Common myeloid progenitor, CD34-positive (primary cell): ENCODE results near the gene BTBD17.

ENCODE experiments used
- CTCF ChIA-PET: fragments of 350-600 bp; sonication (Branson Sonifier 250); formaldehyde crosslinking; loops from one replicate; lab custom pipeline; 2021; ENCODE audit warnings: antibody characterized with exemption; lab: Charles Lee
- POLR2A ChIA-PET: fragments of 350-600 bp; sonication (Branson Sonifier 250); formaldehyde crosslinking; loops from one replicate; lab custom pipeline; 2021; ENCODE audit warnings: antibody characterized with exemption; lab: Charles Lee
- DNase-seq, 3 donors: peaks; one replicate each; pipeline versions ENCODE4 v3.0.0 to v3.0.0-alpha.2; 2013
- H3K27ac ChIP-seq, 2 experiments: 1 replicate in 1 of 2; 2 replicates in 1 of 2; pipeline ENCODE4 v1.7.0; 2013; ENCODE audit warnings: inconsistent platforms in 2 of 2, low read length in 2 of 2, mild to moderate bottlenecking in 2 of 2, low read depth in 1 of 2, moderate library complexity in 1 of 2; ENCODE audit not compliant: severe bottlenecking in 2 of 2, insufficient read depth in 1 of 2, poor library complexity in 1 of 2
- H3K27me3 ChIP-seq, 5 experiments: replicated peaks in 2 of 5; 1 replicate in 3 of 5; 2 replicates in 2 of 5; pipeline versions ENCODE4 v1.6.1 to v1.7.0; 2013; ENCODE audit warnings: low read length in 4 of 5, mild to moderate bottlenecking in 2 of 5, moderate library complexity in 2 of 5, inconsistent platforms in 1 of 5; ENCODE audit not compliant: insufficient read depth in 5 of 5, control insufficient read depth in 4 of 5
- H3K36me3 ChIP-seq, 4 experiments: 1 replicate in 2 of 4; 2 replicates in 2 of 4; pipeline versions ENCODE4 v1.6.1 to v1.7.0; 2013; ENCODE audit warnings: low read length in 3 of 4, control low read depth in 1 of 4, mild to moderate bottlenecking in 1 of 4; ENCODE audit not compliant: control insufficient read depth in 4 of 4, insufficient read depth in 4 of 4
- H3K4me1 ChIP-seq, 4 experiments: 1 replicate in 3 of 4; 2 replicates in 1 of 4; pipeline versions ENCODE4 v1.6.1 to v1.7.1; 2013; ENCODE audit warnings: low read length in 3 of 4, mild to moderate bottlenecking in 3 of 4, control low read depth in 1 of 4, inconsistent platforms in 1 of 4, moderate library complexity in 1 of 4; ENCODE audit not compliant: control insufficient read depth in 4 of 4, insufficient read depth in 4 of 4; ENCODE audit errors: control extremely low read depth in 1 of 4
- H3K4me3 ChIP-seq, 7 experiments: 1 replicate in 4 of 7; 2 replicates in 3 of 7; pipeline versions ENCODE4 v1.5.1 to v1.7.0; 2013; ENCODE audit warnings: mild to moderate bottlenecking in 7 of 7, low read length in 6 of 7, moderate library complexity in 6 of 7, inconsistent platforms in 2 of 7, low read depth in 2 of 7, control low read depth in 1 of 7; ENCODE audit not compliant: insufficient read depth in 4 of 7, control insufficient read depth in 1 of 7; ENCODE audit errors: extremely low read depth in 1 of 7
- H3K9me3 ChIP-seq, 5 experiments: 1 replicate in 4 of 5; 2 replicates in 1 of 5; pipeline versions ENCODE4 v1.6.1 to v1.7.1; 2013; ENCODE audit warnings: low read length in 4 of 5, mild to moderate bottlenecking in 2 of 5, inconsistent platforms in 1 of 5, low read depth in 1 of 5, moderate library complexity in 1 of 5; ENCODE audit not compliant: control insufficient read depth in 4 of 5, insufficient read depth in 2 of 5; ENCODE audit errors: control extremely low read depth in 1 of 5
- WGBS: methylation state at CpG from one replicate; pipeline ENCODE4 v1.1.5; 2013; ENCODE audit not compliant: insufficient coverage; 5-methylcytosine and 5-hydroxymethylcytosine counted together

The BTBD17 gene

DNA sequence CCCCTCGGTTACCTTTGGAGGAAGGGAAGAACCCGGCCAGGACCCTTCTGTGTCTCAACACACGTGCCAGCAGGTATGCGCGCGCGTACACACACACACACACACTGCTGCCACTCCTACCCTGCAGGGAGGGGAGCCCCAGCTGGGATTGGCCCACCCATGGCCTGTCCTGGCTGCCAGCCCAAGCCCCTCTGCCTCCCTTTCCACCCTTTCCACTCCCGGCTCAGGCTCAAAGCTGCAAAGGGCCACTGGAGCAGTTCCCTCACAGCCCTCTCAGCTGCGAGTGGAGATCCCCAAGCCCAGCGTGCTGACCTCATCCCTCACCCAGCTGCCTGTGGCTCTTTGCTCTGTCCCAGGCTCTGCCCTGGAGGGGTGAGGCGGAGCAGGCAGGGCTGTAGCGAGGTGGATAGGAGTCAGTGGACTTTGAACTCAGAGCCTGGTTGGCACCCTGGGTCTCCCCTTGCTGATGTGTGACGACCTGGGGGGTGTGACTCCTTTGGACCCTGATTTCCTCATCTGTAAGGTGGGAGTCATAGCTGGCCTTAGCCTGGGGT lies 21.1 kb downstream of the BTBD17 start:
- no peak for DNase-seq
- no peaks in the 10 kb centered on the region for H3K4me1 ChIP-seq
- WGBS, result 94% methylated on average over 6 of the region's 13 CpGs
- H3K27ac ChIP-seq, result no peak overlapping the region
- no peak overlapping the region for H3K4me3 ChIP-seq
- CTCF ChIA-PET, result interaction anchor here (0.7 to 1.5 kb wide), 3 partner anchors 9 to 17 kb away, joined by 3 read pairs; no protein-coding TSS in a partner anchor
- no peaks in the 10 kb centered on the region for H3K9me3 ChIP-seq
- H3K36me3 ChIP-seq, result no peaks in the 10 kb centered on the region
- POLR2A ChIA-PET, result no interaction called here
- H3K27me3 ChIP-seq, result peaks cover 0 to 4% (median 0%) of the 10 kb centered on the region in 5 experiments

DNA sequence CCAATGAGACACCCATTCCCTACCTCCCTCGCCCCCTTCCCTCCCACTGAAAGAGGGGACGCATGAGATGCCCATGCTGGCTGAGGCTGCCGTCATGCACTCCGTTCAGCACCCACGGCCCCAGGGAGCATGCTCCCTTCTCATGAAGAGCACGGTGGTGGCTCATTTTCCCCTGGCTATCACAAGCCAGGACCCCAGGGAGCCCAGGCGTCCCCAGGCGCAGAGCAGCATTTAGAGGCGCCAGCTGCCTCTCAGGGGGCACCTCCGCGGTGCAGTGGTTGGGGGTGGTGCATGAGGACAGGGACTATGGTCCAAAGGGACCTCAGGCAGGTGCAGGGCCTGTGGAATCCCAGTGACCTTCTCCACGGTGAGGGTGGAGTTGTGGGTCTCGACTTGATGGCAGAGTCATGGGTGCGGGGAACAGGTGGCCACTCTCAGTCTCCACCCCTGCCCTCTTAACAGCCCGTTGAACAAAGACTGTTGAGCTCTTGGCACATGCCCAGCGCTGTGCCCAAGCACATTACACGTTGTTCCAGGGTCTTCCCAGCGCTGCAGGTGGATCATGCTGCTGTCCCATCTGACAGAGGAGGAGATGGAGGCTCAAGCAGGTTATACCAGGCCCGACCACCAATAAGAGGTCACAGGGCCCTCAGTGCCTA lies 22.0 kb downstream of the BTBD17 start:
- no peak for DNase-seq
- no peaks in the 10 kb centered on the region for H3K36me3 ChIP-seq
- H3K4me3 ChIP-seq, result no peak overlapping the region
- H3K27me3 ChIP-seq, result peaks cover 0 to 4% (median 0%) of the 10 kb centered on the region in 5 experiments
- H3K27ac ChIP-seq, result no peak overlapping the region
- peaks cover 0 to 3% (median 1%) of the 10 kb centered on the region in 5 experiments for H3K9me3 ChIP-seq
- WGBS, result 93% methylated on average over 19 of the region's 19 CpGs
- POLR2A ChIA-PET, result no interaction called here
- CTCF ChIA-PET, result interaction anchor here (1.5 kb wide), 1 partner anchor 10 kb away, joined by 3 read pairs; no protein-coding TSS in a partner anchor
- H3K4me1 ChIP-seq, result no peaks in the 10 kb centered on the region

- Histone ChIP-seq H3K27ac (no peak overlapping the region), H3K9me3 (peaks cover 0 to 10% (median 7%) of the 10 kb centered on the region in 5 experiments), H3K4me3 (no peak overlapping the region), H3K4me1 (peaks cover 0 to 1% (median under 1%) of the 10 kb centered on the region in 4 experiments), H3K27me3 (peaks cover 0 to 2% (median 0%) of the 10 kb centered on the region in 5 experiments), H3K36me3 (no peaks in the 10 kb centered on the region)
- no peak for DNase-seq
- CTCF ChIA-PET, result interaction anchor here (1.0 to 1.7 kb wide), 4 partner anchors 10 to 138 kb away, joined by 3 to 5 read pairs (median 4); partner anchors contain the start of gene BTBD17
- POLR2A ChIA-PET, result no interaction called here
- WGBS, result 94% methylated on average over 10 of the region's 12 CpGs
These were observed 23.7 kb downstream of the BTBD17 start for GRCh38 chr17:74337834-74338500.

- no peak for DNase-seq
- Histone ChIP-seq H3K4me1 (peaks cover 0 to 10% (median 7%) of the 10 kb centered on the region in 4 experiments), H3K9me3 (peaks cover 0 to 10% (median 7%) of the 10 kb centered on the region in 5 experiments), H3K36me3 (no peaks in the 10 kb centered on the region), H3K4me3 (no peak overlapping the region), H3K27ac (no peak overlapping the region), H3K27me3 (no peaks in the 10 kb centered on the region)
- CTCF ChIA-PET, result interaction anchor here (1.2 to 1.7 kb wide), 4 partner anchors 15 to 31 kb away, joined by 4 to 5 read pairs (median 4); partner anchors contain the start of genes BTBD17 and GPR142
- 78% methylated on average over 7 of the region's 7 CpGs for WGBS
- POLR2A ChIA-PET, result no interaction called here
These were observed 25.4 kb downstream of the BTBD17 start for GRCh38 chr17:74336307-74336706.

GRCh38 chr17:74335529-74336062 lies 26.1 kb downstream of the BTBD17 start:
- CTCF ChIA-PET, result interaction anchor here (1.2 to 2.0 kb wide), 4 partner anchors 14 to 32 kb away, joined by 4 to 5 read pairs (median 4); partner anchors contain the start of gene GPR142
- POLR2A ChIA-PET, result no interaction called here
- H3K4me1 ChIP-seq, result peaks cover 0 to 10% (median 7%) of the 10 kb centered on the region in 4 experiments

GRCh38 chr17:74334393-74335039 lies 27.2 kb downstream of the BTBD17 start:
- CTCF ChIA-PET, result interaction anchor here (1.7 to 2.0 kb wide), 2 partner anchors 29 to 33 kb away, joined by 4 read pairs; partner anchors contain the start of gene GPR142
- no peaks in the 10 kb centered on the region for H3K36me3 ChIP-seq
- H3K27me3 ChIP-seq, result peaks cover 0 to 4% (median 0%) of the 10 kb centered on the region in 5 experiments
- H3K9me3 ChIP-seq, result peaks cover 0 to 10% (median 7%) of the 10 kb centered on the region in 5 experiments
- 100% methylated on average over 1 of the region's 2 CpGs for WGBS
- no peak overlapping the region for H3K27ac ChIP-seq
- no peak overlapping the region for H3K4me3 ChIP-seq
- DNase-seq, result no peak
- POLR2A ChIA-PET, result interaction anchor here (0.6 to 0.7 kb wide), 2 partner anchors 11 to 18 kb away, joined by 3 to 4 read pairs; no protein-coding TSS in a partner anchor
- H3K4me1 ChIP-seq, result peaks cover 0 to 10% (median 7%) of the 10 kb centered on the region in 4 experiments

More at GRCh38 chr17:74335529-74336062, 26.1 kb downstream of the BTBD17 start:
- no peak for DNase-seq
- no peaks in the 10 kb centered on the region for H3K36me3 ChIP-seq
- no peaks in the 10 kb centered on the region for H3K27me3 ChIP-seq
- WGBS, result 98% methylated on average over 5 of the region's 5 CpGs
- no peak overlapping the region for H3K4me3 ChIP-seq
- peaks cover 0 to 10% (median 7%) of the 10 kb centered on the region in 5 experiments for H3K9me3 ChIP-seq
- no peak overlapping the region for H3K27ac ChIP-seq
